Measurements from ENCODE around the gene NBEAL2.
A peak's percentile ranks its signal among the peaks of the same experiment; 100 is the strongest.

The NBEAL2 gene

GRCh38 chr3:47041114-47041513 is 61.6 kb downstream of the NBEAL2 start:
- TF ChIP-seq CTCF (IDR thresholded peaks at IDR 0.05; ENCODE audit: extremely low read depth, insufficient read depth, missing control alignments): no peak
- DNase-seq (ENCODE audit: low spot score): no peak
- in situ Hi-C loops (cut with MboI; ENCODE audit: low pct_unique_long_range_greater_than_20kb, low sequenced_read_pairs, unreplicated experiment): no loop called here

GRCh38 chr3:47042231-47042791 is 62.8 kb downstream of the NBEAL2 start:
- TF ChIP-seq CTCF (IDR thresholded peaks at IDR 0.05; ENCODE audit: extremely low read depth, insufficient read depth, missing control alignments): no peak
- in situ Hi-C loops (cut with MboI; ENCODE audit: low pct_unique_long_range_greater_than_20kb, low sequenced_read_pairs, unreplicated experiment): no loop called here
- DNase-seq (ENCODE audit: low spot score): no peak

GRCh38 chr3:47047069-47047468 is 67.6 kb downstream of the NBEAL2 start:
- in situ Hi-C loops (cut with MboI; ENCODE audit: low pct_unique_long_range_greater_than_20kb, low sequenced_read_pairs, unreplicated experiment): no loop called here
- DNase-seq (ENCODE audit: low spot score): no peak
- TF ChIP-seq CTCF (IDR thresholded peaks at IDR 0.05; ENCODE audit: extremely low read depth, insufficient read depth, missing control alignments): no peak

GRCh38 chr3:47047673-47048072 is 68.2 kb downstream of the NBEAL2 start:
- TF ChIP-seq CTCF (IDR thresholded peaks at IDR 0.05; ENCODE audit: extremely low read depth, insufficient read depth, missing control alignments): no peak
- in situ Hi-C loops (cut with MboI; ENCODE audit: low pct_unique_long_range_greater_than_20kb, low sequenced_read_pairs, unreplicated experiment): no loop called here
- DNase-seq (ENCODE audit: low spot score): no peak

GRCh38 chr3:47054412-47054811 is 74.9 kb downstream of the NBEAL2 start:
- peak; percentile 18 for DNase-seq (ENCODE audit: low spot score)
- in situ Hi-C loops (cut with MboI; ENCODE audit: low pct_unique_long_range_greater_than_20kb, low sequenced_read_pairs, unreplicated experiment): no loop called here

GRCh38 chr3:47056705-47057104 is 77.2 kb downstream of the NBEAL2 start:
- no peak for TF ChIP-seq CTCF (IDR thresholded peaks at IDR 0.05; ENCODE audit: extremely low read depth, insufficient read depth, missing control alignments)
- in situ Hi-C loops (cut with MboI; ENCODE audit: low pct_unique_long_range_greater_than_20kb, low sequenced_read_pairs, unreplicated experiment): no loop called here
- DNase-seq (ENCODE audit: low spot score): no peak

More at GRCh38 chr3:47054412-47054811, 74.9 kb downstream of the NBEAL2 start:
- no peak for TF ChIP-seq CTCF (IDR thresholded peaks at IDR 0.05; ENCODE audit: extremely low read depth, insufficient read depth, missing control alignments)

Measured in GM13977 (cell line).